Karpas-422 (cell line): ENCODE results near the gene MED12L. TPM values are rescaled to one million over a fixed set of nuclear protein-coding genes. Genes with fewer than 3 reads are reported as not detected.
A peak's percentile ranks its signal among the peaks of the same experiment; 100 is the strongest.

Experiments
- DNase-seq: peaks from one replicate; pipeline ENCODE4 v3.0.0-alpha.2; 2015
- H2AFZ ChIP-seq: fragments of 200-600 bp; sonication (generic); 2 replicates; pipeline ENCODE4 v1.6.1; 2014; ENCODE audit warnings: antibody characterized with exemption, low read length, mixed read lengths
- H3K27ac ChIP-seq: fragments of 200-600 bp; sonication (generic); 2 replicates; pipeline ENCODE4 v1.5.1; 2014; ENCODE audit warnings: mild to moderate bottlenecking, low read length, moderate library complexity
- H3K27me3 ChIP-seq: fragments of 200-600 bp; sonication (generic); 2 replicates; pipeline ENCODE4 v1.6.1; 2014; ENCODE audit warnings: low read length, mixed read lengths
- H3K36me3 ChIP-seq: fragments of 200-600 bp; sonication (generic); 2 replicates; pipeline ENCODE4 v1.6.1; 2014; ENCODE audit warnings: low read length, mixed read lengths; ENCODE audit not compliant: insufficient read depth
- H3K4me1 ChIP-seq: fragments of 200-600 bp; sonication (generic); 2 replicates; pipeline ENCODE4 v1.6.1; 2014; ENCODE audit warnings: mild to moderate bottlenecking, low read length, mixed read lengths
- H3K4me2 ChIP-seq: fragments of 200-600 bp; sonication (generic); 2 replicates; pipeline ENCODE4 v1.6.1; 2014; ENCODE audit warnings: low read length, low read depth, mild to moderate bottlenecking; ENCODE audit not compliant: poor library complexity, severe bottlenecking
- H3K4me3 ChIP-seq: fragments of 200-600 bp; sonication (generic); 2 replicates; pipeline ENCODE4 v1.5.1; 2014; ENCODE audit warnings: mild to moderate bottlenecking, antibody characterized with exemption, low read length, mixed read lengths
- H3K79me2 ChIP-seq: fragments of 200-600 bp; sonication (generic); 2 replicates; pipeline ENCODE4 v1.6.1; 2014; ENCODE audit warnings: mild to moderate bottlenecking, low read length, mixed read lengths
- H3K9ac ChIP-seq: fragments of 200-600 bp; sonication (generic); 2 replicates; pipeline ENCODE4 v1.6.0; 2014; ENCODE audit warnings: low read length
- H3K9me2 ChIP-seq: fragments of 200-600 bp; sonication (generic), shearing (Covaris generic); replicated peaks from 2 replicates; pipeline ENCODE4 v1.6.0; 2014; ENCODE audit warnings: mild to moderate bottlenecking, low read length, moderate library complexity; ENCODE audit not compliant: insufficient read depth
- H3K9me3 ChIP-seq: fragments of 300-700, 200-600 bp; sonication (generic); 2 replicates; pipeline ENCODE4 v1.6.1; 2014; ENCODE audit warnings: low read length, mixed read lengths
- H4K20me1 ChIP-seq: fragments of 200-600 bp; sonication (generic); 2 replicates; pipeline ENCODE4 v1.6.1; 2014; ENCODE audit warnings: mild to moderate bottlenecking, antibody characterized with exemption, low read length, low read depth; ENCODE audit not compliant: insufficient read depth
- total RNA-seq: library from RNA; depleted of rRNA; stranded (reverse); fragments of >200 nt; shearing (Covaris generic); gene quantifications from 2 replicates; pipeline ENCODE4 v1.2.3, GENCODE V29; 2014; ENCODE audit warnings: low replicate concordance

The MED12L gene
- total RNA-seq, 1 experiment from 2014 or later = 2.4 TPM

DNA sequence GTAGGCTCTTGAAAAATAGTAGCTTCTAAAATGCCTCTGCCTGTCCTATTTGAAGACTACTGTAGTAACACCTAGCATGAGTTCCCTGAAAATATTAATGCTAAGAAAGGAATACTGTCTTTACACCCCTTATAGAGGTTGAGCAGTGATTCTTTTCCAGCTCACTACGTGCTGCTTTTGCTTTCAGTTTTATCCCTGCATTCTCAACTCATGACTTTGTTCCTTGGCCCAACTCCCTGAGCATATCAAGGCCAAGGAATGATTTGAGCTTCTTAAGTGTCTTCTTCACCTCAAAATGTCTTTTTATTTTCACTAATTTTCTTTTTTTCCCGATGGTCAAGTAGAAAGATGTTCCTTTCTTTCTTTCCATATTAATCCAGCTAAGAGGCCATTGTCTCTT lies 260.4 kb downstream of the MED12L start:
- Histone ChIP-seq H3K4me2 (peak overlapping the region; percentile 16), H3K36me3 (no peaks in the 10 kb centered on the region), H3K79me2 (no peaks in the 10 kb centered on the region), H3K9me3 (no peaks in the 10 kb centered on the region), H3K4me3 (no peak overlapping the region), H3K27ac (no peak overlapping the region), H3K4me1 (no peaks in the 10 kb centered on the region), H3K9me2 (no peaks in the 10 kb centered on the region), H3K27me3 (no peaks in the 10 kb centered on the region; the same call in 1 of the 2 replicates), H2AFZ (no peak overlapping the region), H4K20me1 (no peaks in the 10 kb centered on the region), H3K9ac (no peak overlapping the region)
- no peak for DNase-seq

DNA sequence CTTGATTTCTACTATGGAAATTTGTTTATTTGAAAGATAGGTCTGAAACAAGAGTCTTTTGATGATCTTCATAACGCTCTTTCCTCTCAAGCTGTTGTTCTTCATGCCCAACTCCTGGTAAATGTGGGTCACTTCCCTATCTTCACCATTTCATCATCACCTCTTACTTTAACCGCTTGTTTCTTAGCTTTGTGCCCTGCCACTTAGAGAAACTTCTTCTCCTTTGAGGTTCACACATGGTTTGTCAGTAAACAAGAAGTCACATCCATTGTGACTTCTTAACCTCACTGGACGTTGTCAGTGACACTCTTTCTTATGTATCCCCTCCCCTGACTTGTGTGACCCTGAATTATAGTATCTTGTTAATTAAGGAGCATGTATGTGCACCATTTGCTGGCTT lies 260.8 kb downstream of the MED12L start:
- no peak for DNase-seq
- Histone ChIP-seq H3K4me2 (peak overlapping the region; percentile 16), H3K27me3 (no peaks in the 10 kb centered on the region; the same call in 1 of the 2 replicates), H3K36me3 (no peaks in the 10 kb centered on the region), H3K9me3 (no peaks in the 10 kb centered on the region), H3K9me2 (no peaks in the 10 kb centered on the region), H3K4me3 (no peak overlapping the region), H3K4me1 (peaks cover 3% of the 10 kb centered on the region; the same call in 1 of the 2 replicates), H4K20me1 (no peaks in the 10 kb centered on the region), H3K79me2 (no peaks in the 10 kb centered on the region), H3K9ac (no peak overlapping the region), H2AFZ (no peak overlapping the region), H3K27ac (no peak overlapping the region)

- Histone ChIP-seq H3K9me2 (no peaks in the 10 kb centered on the region), H3K27me3 (no peaks in the 10 kb centered on the region; the same call in 1 of the 2 replicates), H3K9ac (no peak overlapping the region), H3K36me3 (no peaks in the 10 kb centered on the region), H3K4me1 (peaks cover 6% of the 10 kb centered on the region; the same call in 1 of the 2 replicates), H3K27ac (no peak overlapping the region), H3K79me2 (no peaks in the 10 kb centered on the region), H4K20me1 (no peaks in the 10 kb centered on the region), H2AFZ (no peak overlapping the region), H3K4me2 (no peak overlapping the region), H3K9me3 (no peaks in the 10 kb centered on the region), H3K4me3 (no peak overlapping the region)
- DNase-seq = no peak
Measured at GRCh38 chr3:151347432-151347831, 262.0 kb downstream of the MED12L start.

DNA sequence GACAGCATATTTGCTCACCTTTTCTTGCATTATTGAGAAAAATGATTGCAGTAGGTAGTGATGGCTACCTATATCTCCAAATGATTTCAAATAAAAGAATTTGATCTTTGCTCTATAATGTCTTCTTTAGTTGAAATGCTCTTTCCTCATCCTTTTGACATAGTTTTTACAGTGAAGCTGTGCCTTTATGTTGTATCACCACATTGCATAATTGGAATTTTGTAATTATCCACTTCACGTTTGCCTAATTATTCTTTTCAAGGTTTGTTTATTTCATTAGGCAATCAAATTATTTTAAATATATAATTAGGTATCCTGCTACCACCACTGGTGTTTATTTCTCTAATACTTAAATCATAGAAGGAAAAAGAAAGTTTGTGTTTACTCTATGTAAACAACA lies 265.2 kb downstream of the MED12L start:
- DNase-seq = no peak
- Histone ChIP-seq H3K4me2 (no peak overlapping the region), H3K36me3 (no peaks in the 10 kb centered on the region), H3K79me2 (no peaks in the 10 kb centered on the region), H3K4me1 (peaks cover 9% of the 10 kb centered on the region; the same call in 1 of the 2 replicates), H3K27ac (no peak overlapping the region), H3K9me2 (no peaks in the 10 kb centered on the region), H3K9me3 (no peaks in the 10 kb centered on the region), H3K4me3 (no peak overlapping the region), H3K9ac (no peak overlapping the region), H2AFZ (no peak overlapping the region), H3K27me3 (no peaks in the 10 kb centered on the region), H4K20me1 (no peaks in the 10 kb centered on the region)

GRCh38 chr3:151351219-151351618 lies 265.8 kb downstream of the MED12L start:
- no peak overlapping the region for H3K4me2 ChIP-seq
- no peaks in the 10 kb centered on the region for H3K36me3 ChIP-seq
- no peaks in the 10 kb centered on the region for H3K9me3 ChIP-seq
- H3K4me1 ChIP-seq = peaks cover 9% of the 10 kb centered on the region; the same call in 1 of the 2 replicates
- no peak overlapping the region for H3K4me3 ChIP-seq
- no peaks in the 10 kb centered on the region for H4K20me1 ChIP-seq
- no peak overlapping the region for H3K9ac ChIP-seq
- H3K27me3 ChIP-seq = no peaks in the 10 kb centered on the region
- no peak for DNase-seq
- H3K9me2 ChIP-seq = no peaks in the 10 kb centered on the region
- no peak overlapping the region for H3K27ac ChIP-seq
- H2AFZ ChIP-seq = no peak overlapping the region
- H3K79me2 ChIP-seq = no peaks in the 10 kb centered on the region

DNA sequence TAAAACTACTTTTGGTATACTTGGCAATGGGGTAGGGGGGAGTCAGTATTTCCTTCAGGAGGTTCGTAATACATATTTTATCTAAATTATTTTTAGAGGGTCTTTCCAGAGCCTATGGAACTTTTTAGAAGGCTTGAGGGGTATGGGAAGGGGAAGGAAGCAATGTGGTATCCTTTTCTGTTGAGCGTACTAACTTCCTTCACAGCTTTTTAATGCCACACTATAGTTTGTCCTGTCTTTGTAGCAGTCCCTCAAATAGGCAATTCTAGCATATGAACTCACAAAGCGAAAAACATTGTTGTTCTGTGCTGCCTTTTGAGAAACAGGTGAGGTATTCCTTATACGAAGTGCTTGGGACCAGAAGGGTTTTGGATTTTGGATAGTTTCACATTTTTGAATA lies 266.2 kb downstream of the MED12L start:
- Histone ChIP-seq H3K36me3 (no peaks in the 10 kb centered on the region), H3K4me2 (no peak overlapping the region), H3K9ac (no peak overlapping the region), H3K79me2 (no peaks in the 10 kb centered on the region), H3K9me2 (no peaks in the 10 kb centered on the region), H4K20me1 (no peaks in the 10 kb centered on the region), H3K9me3 (no peaks in the 10 kb centered on the region), H3K27me3 (no peaks in the 10 kb centered on the region), H3K4me1 (peaks cover 9% of the 10 kb centered on the region; the same call in 1 of the 2 replicates), H2AFZ (no peak overlapping the region), H3K4me3 (no peak overlapping the region), H3K27ac (no peak overlapping the region)
- DNase-seq = no peak

- H3K27me3 ChIP-seq = no peaks in the 10 kb centered on the region
- H3K4me2 ChIP-seq = no peak overlapping the region
- H3K9ac ChIP-seq = no peak overlapping the region
- H3K4me3 ChIP-seq = no peak overlapping the region
- no peaks in the 10 kb centered on the region for H3K9me3 ChIP-seq
- H3K27ac ChIP-seq = no peak overlapping the region
- H4K20me1 ChIP-seq = no peaks in the 10 kb centered on the region
- H3K36me3 ChIP-seq = no peaks in the 10 kb centered on the region
- no peaks in the 10 kb centered on the region for H3K79me2 ChIP-seq
- 0 out of 2 replicates have a peak, but pooled peaks cover 3% of the 10 kb centered on the region for H3K4me1 ChIP-seq
- no peaks in the 10 kb centered on the region for H3K9me2 ChIP-seq
- no peak for DNase-seq
- H2AFZ ChIP-seq = no peak overlapping the region
Measured at GRCh38 chr3:151356794-151357462, 271.5 kb downstream of the MED12L start.

DNA sequence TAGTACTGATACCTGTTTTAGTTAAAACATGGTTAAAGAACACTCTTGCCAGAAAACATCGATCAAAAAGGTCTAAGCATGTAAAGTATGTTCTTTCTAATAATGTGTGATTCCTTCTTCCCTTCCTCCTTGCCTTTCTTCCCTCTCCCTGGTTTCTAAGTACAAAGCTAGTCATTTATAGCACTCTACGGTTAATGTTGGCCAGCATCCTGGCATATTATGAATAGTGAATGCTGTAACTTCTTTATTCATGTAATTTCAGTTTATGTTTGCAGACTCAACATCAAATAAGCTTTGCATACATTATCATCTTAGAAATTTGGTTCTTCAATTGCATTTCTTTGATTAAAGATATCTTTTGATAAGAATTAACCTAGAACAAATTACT lies 272.0 kb downstream of the MED12L start:
- H3K4me2 ChIP-seq = no peak overlapping the region
- no peaks in the 10 kb centered on the region for H4K20me1 ChIP-seq
- H3K9ac ChIP-seq = no peak overlapping the region
- no peaks in the 10 kb centered on the region for H3K9me2 ChIP-seq
- 0 out of 2 replicates have a peak, but pooled peaks cover 3% of the 10 kb centered on the region for H3K4me1 ChIP-seq
- no peaks in the 10 kb centered on the region for H3K79me2 ChIP-seq
- H2AFZ ChIP-seq = no peak overlapping the region
- H3K9me3 ChIP-seq = no peaks in the 10 kb centered on the region
- no peaks in the 10 kb centered on the region for H3K36me3 ChIP-seq
- DNase-seq = no peak
- no peaks in the 10 kb centered on the region for H3K27me3 ChIP-seq
- no peak overlapping the region for H3K4me3 ChIP-seq
- no peak overlapping the region for H3K27ac ChIP-seq
